Measurements from ENCODE around the gene KIRREL3.
"Not testable (repeated sequence)": the region's sequence is repeated elsewhere in the genome, so short reads cannot be mapped to it uniquely, and the experiment has no call there.

The KIRREL3 gene

GRCh38 chr11:126403658-126404057, 596.9 kb downstream of the KIRREL3 start:
- H3K4me3 ChIP-seq (ENCODE audit: low read depth, low read length), result no peak overlapping the region
- no peak for DNase-seq (ENCODE audit: low read depth)
- no peak for TF ChIP-seq CTCF (IDR thresholded peaks at IDR 0.05; ENCODE audit: low read depth, low read length, missing control alignments)

- TF ChIP-seq CTCF (IDR thresholded peaks at IDR 0.05; ENCODE audit: low read depth, low read length, missing control alignments), result no peak
- DNase-seq (ENCODE audit: low read depth), result no peak
- H3K4me3 ChIP-seq (ENCODE audit: low read depth, low read length), result no peak overlapping the region
Measured at GRCh38 chr11:126403022-126403581, 597.5 kb downstream of the KIRREL3 start.

- no peak for TF ChIP-seq CTCF (IDR thresholded peaks at IDR 0.05; ENCODE audit: low read depth, low read length, missing control alignments)
- DNase-seq (ENCODE audit: low read depth), result no peak
- H3K4me3 ChIP-seq (ENCODE audit: low read depth, low read length), result no peak overlapping the region
Measured at GRCh38 chr11:126400479-126400878, 600.1 kb downstream of the KIRREL3 start.

GRCh38 chr11:126400019-126400418, 600.6 kb downstream of the KIRREL3 start:
- H3K4me3 ChIP-seq (ENCODE audit: low read depth, low read length), result no peak overlapping the region
- no peak for DNase-seq (ENCODE audit: low read depth)
- TF ChIP-seq CTCF (IDR thresholded peaks at IDR 0.05; ENCODE audit: low read depth, low read length, missing control alignments), result no peak

- no peak for DNase-seq (ENCODE audit: low read depth)
- no peak for TF ChIP-seq CTCF (IDR thresholded peaks at IDR 0.05; ENCODE audit: low read depth, low read length, missing control alignments)
- no peak overlapping the region for H3K4me3 ChIP-seq (ENCODE audit: low read depth, low read length)
Measured at GRCh38 chr11:126398721-126399120, 601.8 kb downstream of the KIRREL3 start.

- H3K4me3 ChIP-seq (ENCODE audit: low read depth, low read length), result no peak overlapping the region
- no peak for DNase-seq (ENCODE audit: low read depth)
- TF ChIP-seq CTCF (IDR thresholded peaks at IDR 0.05; ENCODE audit: low read depth, low read length, missing control alignments), result no peak
Measured at GRCh38 chr11:126398296-126398695, 602.3 kb downstream of the KIRREL3 start.

GRCh38 chr11:126396965-126397364, 603.6 kb downstream of the KIRREL3 start:
- no peak for DNase-seq (ENCODE audit: low read depth)
- H3K4me3 ChIP-seq (ENCODE audit: low read depth, low read length), result no peak overlapping the region
- TF ChIP-seq CTCF (IDR thresholded peaks at IDR 0.05; ENCODE audit: low read depth, low read length, missing control alignments), result no peak

GRCh38 chr11:126396266-126396665, 604.3 kb downstream of the KIRREL3 start:
- H3K4me3 ChIP-seq (ENCODE audit: low read depth, low read length); DNase-seq (ENCODE audit: low read depth): not testable (repeated sequence)

- DNase-seq (ENCODE audit: low read depth); H3K4me3 ChIP-seq (ENCODE audit: low read depth, low read length): not testable (repeated sequence)
Measured at GRCh38 chr11:126395784-126396183, 604.8 kb downstream of the KIRREL3 start.

GRCh38 chr11:126394634-126395072, 605.9 kb downstream of the KIRREL3 start:
- DNase-seq (ENCODE audit: low read depth); H3K4me3 ChIP-seq (ENCODE audit: low read depth, low read length): not testable (repeated sequence)
